Measurements from ENCODE around the gene UNC13D.

The UNC13D gene

DNA sequence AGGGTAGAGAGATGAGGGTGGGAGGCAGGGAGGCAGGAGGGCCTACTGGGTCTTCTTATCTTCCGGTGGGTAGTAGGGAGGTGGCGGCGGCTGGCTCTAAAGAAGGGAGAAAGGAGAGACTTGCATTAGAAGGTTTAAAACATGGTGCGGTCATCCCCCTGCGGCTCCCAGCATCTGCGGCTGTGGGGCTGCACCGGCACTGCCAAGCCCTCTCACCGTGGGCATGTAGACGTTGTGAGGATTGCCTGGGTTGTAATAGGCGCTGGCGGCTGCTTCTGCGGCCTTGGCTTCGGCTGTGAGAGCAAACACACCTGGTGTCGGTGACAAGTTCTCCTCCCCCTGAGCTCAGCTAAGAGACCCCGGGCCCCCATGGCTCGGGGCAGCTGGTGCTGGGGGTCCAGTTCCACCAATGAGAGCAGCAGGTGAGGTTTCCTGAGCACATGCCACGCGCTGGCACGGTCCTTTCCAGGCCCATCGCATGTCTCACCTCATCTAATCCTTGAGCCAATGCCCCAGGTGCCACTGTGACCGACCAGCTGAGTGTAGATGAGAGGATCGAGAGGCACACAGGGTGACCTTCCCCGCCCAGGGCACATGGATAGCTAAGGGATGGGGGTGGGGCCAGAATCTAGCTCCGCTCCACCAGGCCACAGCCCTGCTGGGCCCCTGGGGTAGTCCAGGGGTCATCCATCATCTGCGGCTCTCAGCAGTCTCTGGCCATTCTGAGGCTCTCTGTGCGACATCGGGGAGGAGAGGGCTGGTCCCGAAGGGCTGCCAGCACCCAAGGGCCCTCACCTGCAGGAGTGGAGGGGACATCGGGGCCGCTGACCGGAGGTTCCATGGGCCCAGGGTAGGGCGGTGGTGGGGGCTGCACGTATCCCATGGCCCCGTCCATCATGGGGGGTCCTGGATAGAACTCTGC lies 2.7 kb upstream of the UNC13D start:
- no peak for TF ChIP-seq CTCF (IDR thresholded peaks at IDR 0.05)
- H3K36me3 ChIP-seq: peaks cover 83% of the 10 kb centered on the region

DNA sequence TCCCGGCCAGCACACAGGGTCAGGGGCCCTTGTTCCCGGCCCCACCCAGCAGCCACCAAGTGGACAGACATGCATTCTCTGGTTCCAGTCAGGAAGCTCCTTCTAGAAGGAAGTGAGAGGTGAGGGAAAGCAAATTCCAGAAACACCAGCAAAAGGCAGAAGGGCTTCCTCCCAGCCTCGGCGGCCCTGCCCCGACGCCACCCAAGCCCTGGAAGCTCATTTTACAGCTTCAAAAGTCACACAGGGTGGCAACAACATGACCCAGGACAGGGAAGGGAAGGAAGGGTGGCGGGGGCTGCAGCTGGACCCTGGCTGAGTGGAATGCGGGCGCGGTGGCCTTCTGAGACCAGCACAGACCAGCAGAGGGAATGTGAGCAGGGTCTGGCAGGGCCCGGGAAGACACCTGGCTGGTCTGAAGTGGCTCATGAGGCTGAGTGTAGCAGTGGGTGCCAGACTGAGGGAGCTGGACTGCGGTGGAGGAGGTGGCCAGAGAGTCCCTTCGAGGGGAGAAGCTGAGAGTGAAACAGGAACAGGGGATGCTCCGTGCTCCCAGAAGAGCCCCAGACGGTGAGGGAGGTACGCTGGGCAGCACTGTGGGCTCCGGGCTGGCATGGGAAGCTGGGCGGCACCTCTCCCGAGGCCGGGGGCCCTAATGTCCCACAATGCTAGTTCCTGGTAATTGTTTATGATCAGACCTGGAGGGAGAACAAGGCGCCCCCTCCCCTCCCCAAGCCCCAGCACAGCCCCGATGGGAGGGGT lies 1.9 kb upstream of the UNC13D start:
- peaks cover 82% of the 10 kb centered on the region for H3K36me3 ChIP-seq
- H3K4me3 ChIP-seq (ENCODE audit: low read depth in 1 of 2, low read length in 1 of 2): peak overlapping the region; percentile 78 to 98
- H3K4me1 ChIP-seq (ENCODE audit: control insufficient read depth in 1 of 2, insufficient read depth in 1 of 2, low read depth in 1 of 2, low read length in 1 of 2): peaks cover 44 to 56% of the 10 kb centered on the region in 2 experiments
- no peak for TF ChIP-seq CTCF (IDR thresholded peaks at IDR 0.05)
- peaks cover 14% of the 10 kb centered on the region for H3K9me3 ChIP-seq
- peak overlapping the region; percentile 98 for H3K27ac ChIP-seq
- no peaks in the 10 kb centered on the region for H3K27me3 ChIP-seq

More for the DNA sequence above, 2.7 kb upstream of the UNC13D start:
- H3K27me3 ChIP-seq: no peaks in the 10 kb centered on the region
- H3K9me3 ChIP-seq: peaks cover 14% of the 10 kb centered on the region
- H3K4me1 ChIP-seq (ENCODE audit: control insufficient read depth in 1 of 2, insufficient read depth in 1 of 2, low read depth in 1 of 2, low read length in 1 of 2): peaks cover 44 to 56% of the 10 kb centered on the region in 2 experiments
- H3K4me3 ChIP-seq (ENCODE audit: low read depth in 1 of 2, low read length in 1 of 2): peak overlapping the region in 1 of 2 experiments; percentile 78
- H3K27ac ChIP-seq: peak overlapping the region; percentile 98

GRCh38 chr17:75845058-75845711 lies 981 bp upstream of the UNC13D start:
- Histone ChIP-seq H3K27ac (peak overlapping the region; percentile 98), H3K36me3 (peaks cover 82% of the 10 kb centered on the region)
- TF ChIP-seq CTCF (IDR thresholded peaks at IDR 0.05): peak; percentile 92

GRCh38 chr17:75844530-75845057 lies 390 bp upstream of the UNC13D start:
- H3K36me3 ChIP-seq: peaks cover 82% of the 10 kb centered on the region
- H3K27ac ChIP-seq: peak overlapping the region; percentile 98
- peaks cover 14% of the 10 kb centered on the region for H3K9me3 ChIP-seq
- H3K4me1 ChIP-seq (ENCODE audit: control insufficient read depth in 1 of 2, insufficient read depth in 1 of 2, low read depth in 1 of 2, low read length in 1 of 2): peaks cover 44 to 56% of the 10 kb centered on the region in 2 experiments
- no peaks in the 10 kb centered on the region for H3K27me3 ChIP-seq
- H3K4me3 ChIP-seq (ENCODE audit: low read depth in 1 of 2, low read length in 1 of 2): peak overlapping the region; percentile 78 to 98
- no peak for TF ChIP-seq CTCF (IDR thresholded peaks at IDR 0.05)

More at GRCh38 chr17:75845058-75845711, 981 bp upstream of the UNC13D start:
- peak overlapping the region; percentile 78 to 98 for H3K4me3 ChIP-seq (ENCODE audit: low read depth in 1 of 2, low read length in 1 of 2)
- no peaks in the 10 kb centered on the region for H3K27me3 ChIP-seq
- H3K4me1 ChIP-seq (ENCODE audit: control insufficient read depth in 1 of 2, insufficient read depth in 1 of 2, low read depth in 1 of 2, low read length in 1 of 2): peaks cover 44 to 56% of the 10 kb centered on the region in 2 experiments
- peaks cover 14% of the 10 kb centered on the region for H3K9me3 ChIP-seq
